Common myeloid progenitor, CD34-positive (primary cell): Measurements from ENCODE around the gene SF1.

Source experiments
- CTCF ChIA-PET: fragments of 350-600 bp; sonication (Branson Sonifier 250); formaldehyde crosslinking; loops from one replicate; lab custom pipeline; 2021; ENCODE audit warnings: antibody characterized with exemption; lab: Charles Lee
- POLR2A ChIA-PET: fragments of 350-600 bp; sonication (Branson Sonifier 250); formaldehyde crosslinking; loops from one replicate; lab custom pipeline; 2021; ENCODE audit warnings: antibody characterized with exemption; lab: Charles Lee
- DNase-seq, 3 donors: peaks; one replicate each; pipeline versions ENCODE4 v3.0.0 to v3.0.0-alpha.2; 2013
- H3K27ac ChIP-seq, 2 experiments: 1 replicate in 1 of 2; 2 replicates in 1 of 2; pipeline ENCODE4 v1.7.0; 2013; ENCODE audit warnings: inconsistent platforms in 2 of 2, low read length in 2 of 2, mild to moderate bottlenecking in 2 of 2, low read depth in 1 of 2, moderate library complexity in 1 of 2; ENCODE audit not compliant: severe bottlenecking in 2 of 2, insufficient read depth in 1 of 2, poor library complexity in 1 of 2
- H3K27me3 ChIP-seq, 5 experiments: replicated peaks in 2 of 5; 1 replicate in 3 of 5; 2 replicates in 2 of 5; pipeline versions ENCODE4 v1.6.1 to v1.7.0; 2013; ENCODE audit warnings: low read length in 4 of 5, mild to moderate bottlenecking in 2 of 5, moderate library complexity in 2 of 5, inconsistent platforms in 1 of 5; ENCODE audit not compliant: insufficient read depth in 5 of 5, control insufficient read depth in 4 of 5
- H3K36me3 ChIP-seq, 4 experiments: 1 replicate in 2 of 4; 2 replicates in 2 of 4; pipeline versions ENCODE4 v1.6.1 to v1.7.0; 2013; ENCODE audit warnings: low read length in 3 of 4, control low read depth in 1 of 4, mild to moderate bottlenecking in 1 of 4; ENCODE audit not compliant: control insufficient read depth in 4 of 4, insufficient read depth in 4 of 4
- H3K4me1 ChIP-seq, 4 experiments: 1 replicate in 3 of 4; 2 replicates in 1 of 4; pipeline versions ENCODE4 v1.6.1 to v1.7.1; 2013; ENCODE audit warnings: low read length in 3 of 4, mild to moderate bottlenecking in 3 of 4, control low read depth in 1 of 4, inconsistent platforms in 1 of 4, moderate library complexity in 1 of 4; ENCODE audit not compliant: control insufficient read depth in 4 of 4, insufficient read depth in 4 of 4; ENCODE audit errors: control extremely low read depth in 1 of 4
- H3K4me3 ChIP-seq, 7 experiments: 1 replicate in 4 of 7; 2 replicates in 3 of 7; pipeline versions ENCODE4 v1.5.1 to v1.7.0; 2013; ENCODE audit warnings: mild to moderate bottlenecking in 7 of 7, low read length in 6 of 7, moderate library complexity in 6 of 7, inconsistent platforms in 2 of 7, low read depth in 2 of 7, control low read depth in 1 of 7; ENCODE audit not compliant: insufficient read depth in 4 of 7, control insufficient read depth in 1 of 7; ENCODE audit errors: extremely low read depth in 1 of 7
- H3K9me3 ChIP-seq, 5 experiments: 1 replicate in 4 of 5; 2 replicates in 1 of 5; pipeline versions ENCODE4 v1.6.1 to v1.7.1; 2013; ENCODE audit warnings: low read length in 4 of 5, mild to moderate bottlenecking in 2 of 5, inconsistent platforms in 1 of 5, low read depth in 1 of 5, moderate library complexity in 1 of 5; ENCODE audit not compliant: control insufficient read depth in 4 of 5, insufficient read depth in 2 of 5; ENCODE audit errors: control extremely low read depth in 1 of 5
- WGBS: methylation state at CpG from one replicate; pipeline ENCODE4 v1.1.5; 2013; ENCODE audit not compliant: insufficient coverage; 5-methylcytosine and 5-hydroxymethylcytosine counted together

SF1 gene

GRCh38 chr11:64765851-64766665, 12.3 kb downstream of the SF1 start:
- Histone ChIP-seq H3K27ac (no peak overlapping the region), H3K4me1 (peaks cover 12 to 65% (median 55%) of the 10 kb centered on the region in 4 experiments), H3K36me3 (peaks cover 30 to 87% (median 75%) of the 10 kb centered on the region in 4 experiments), H3K27me3 (no peaks in the 10 kb centered on the region), H3K4me3 (no peak overlapping the region), H3K9me3 (no peaks in the 10 kb centered on the region)
- WGBS = 95% methylated on average over 14 of the region's 42 CpGs
- CTCF ChIA-PET = interaction anchor here (1.0 to 20.1 kb wide), 4 partner anchors 9 to 22 kb away, joined by 3 to 345 read pairs (median 13); partner anchors contain the start of genes RASGRP2 and SF1
- DNase-seq = peak in 1 of 3 donors; percentile 29
- POLR2A ChIA-PET = interaction anchor here (0.9 to 9.5 kb wide), 3 partner anchors 8 to 21 kb away, joined by 3 to 152 read pairs (median 3); partner anchors contain the start of gene RASGRP2

- no peak overlapping the region for H3K27ac ChIP-seq
- H3K36me3 ChIP-seq = peaks cover 27 to 80% (median 69%) of the 10 kb centered on the region in 4 experiments
- H3K4me1 ChIP-seq = peaks cover 12 to 71% (median 59%) of the 10 kb centered on the region in 4 experiments
- H3K27me3 ChIP-seq = no peaks in the 10 kb centered on the region
- CTCF ChIA-PET = interaction anchor here (1.0 to 20.1 kb wide), 4 partner anchors 8 to 21 kb away, joined by 3 to 345 read pairs (median 18); partner anchors contain the start of gene RASGRP2
- DNase-seq = peak in 1 of 3 donors; percentile 24
- H3K4me3 ChIP-seq = peak overlapping the region in 1 of 7 experiments; percentile 3
- 96% methylated on average over 8 of the region's 30 CpGs for WGBS
- H3K9me3 ChIP-seq = no peaks in the 10 kb centered on the region
- POLR2A ChIA-PET = interaction anchor here (0.9 to 9.5 kb wide), 3 partner anchors 9 to 20 kb away, joined by 3 to 152 read pairs (median 9); partner anchors contain the start of gene RASGRP2
These were observed 13.0 kb downstream of the SF1 start for GRCh38 chr11:64765291-64765850.

- ChIA-PET POLR2A (interaction anchor here (1.7 to 9.5 kb wide), 3 partner anchors 12 to 19 kb away, joined by 9 to 152 read pairs (median 9); partner anchors contain the start of genes RASGRP2 and SF1), CTCF (interaction anchor here (3.6 to 20.1 kb wide), 2 partner anchors 11 to 20 kb away, joined by 31 to 345 read pairs; partner anchors contain the start of gene RASGRP2)
- Histone ChIP-seq H3K27ac (no peak overlapping the region), H3K9me3 (no peaks in the 10 kb centered on the region), H3K4me1 (peaks cover 12 to 77% (median 64%) of the 10 kb centered on the region in 4 experiments), H3K36me3 (peaks cover 27 to 74% (median 62%) of the 10 kb centered on the region in 4 experiments), H3K4me3 (peak overlapping the region in 4 of 7 experiments; percentile 3 to 23 (median 14)), H3K27me3 (no peaks in the 10 kb centered on the region)
- no peak for DNase-seq
- WGBS = 94% methylated on average over 7 of the region's 8 CpGs
These were observed 13.6 kb downstream of the SF1 start for GRCh38 chr11:64764753-64765152.

- POLR2A ChIA-PET = interaction anchor here (0.7 to 9.5 kb wide), 6 partner anchors 8 to 735 kb away, joined by 3 to 152 read pairs (median 6); partner anchors contain the start of genes MALAT1, RASGRP2 and SF1
- CTCF ChIA-PET = interaction anchor here (1.1 to 20.1 kb wide), 4 partner anchors 8 to 75 kb away, joined by 4 to 345 read pairs (median 20); partner anchors contain the start of gene RASGRP2
- WGBS = 43% methylated on average over 6 of the region's 11 CpGs
- peak; percentile 78 to 97 (median 96) for DNase-seq
- Histone ChIP-seq H3K27ac (peak overlapping the region in 1 of 2 experiments; percentile 67), H3K27me3 (no peaks in the 10 kb centered on the region), H3K36me3 (peaks cover 20 to 68% (median 56%) of the 10 kb centered on the region in 4 experiments), H3K9me3 (no peaks in the 10 kb centered on the region), H3K4me1 (peaks cover 12 to 77% (median 67%) of the 10 kb centered on the region in 4 experiments), H3K4me3 (peak overlapping the region in 2 of 7 experiments; percentile 26 to 31)
These were observed 14.2 kb downstream of the SF1 start for GRCh38 chr11:64764040-64764611.

- WGBS = 83% methylated on average over 5 of the region's 6 CpGs
- ChIA-PET CTCF (interaction anchor here (0.8 to 20.1 kb wide), 7 partner anchors 9 to 409 kb away, joined by 3 to 345 read pairs (median 4); partner anchors contain the start of genes RASGRP2 and SF1), POLR2A (interaction anchor here (0.7 to 9.5 kb wide), 6 partner anchors 9 to 736 kb away, joined by 3 to 152 read pairs (median 6); partner anchors contain the start of genes MALAT1, RASGRP2 and SF1)
- no peak for DNase-seq
- Histone ChIP-seq H3K9me3 (no peaks in the 10 kb centered on the region), H3K27me3 (no peaks in the 10 kb centered on the region), H3K4me3 (peak overlapping the region in 3 of 7 experiments; percentile 15 to 31 (median 26)), H3K4me1 (peaks cover 12 to 75% (median 67%) of the 10 kb centered on the region in 4 experiments), H3K36me3 (peaks cover 15 to 62% (median 51%) of the 10 kb centered on the region in 4 experiments), H3K27ac (peak overlapping the region in 1 of 2 experiments; percentile 67)
These were observed 14.8 kb downstream of the SF1 start for GRCh38 chr11:64763526-64764039.
